ENCODE measurements around the gene PPP1R15A.
"Not testable (repeated sequence)": the region's sequence is repeated elsewhere in the genome, so short reads cannot be mapped to it uniquely, and the experiment has no call there.

The PPP1R15A gene

GRCh38 chr19:48859711-48860572, 12.3 kb upstream of the PPP1R15A start:
- DNase-seq (ENCODE audit: low spot score), result peak; percentile 24

GRCh38 chr19:48861313-48861712, 10.9 kb upstream of the PPP1R15A start:
- no peak for DNase-seq (ENCODE audit: low spot score)

DNA sequence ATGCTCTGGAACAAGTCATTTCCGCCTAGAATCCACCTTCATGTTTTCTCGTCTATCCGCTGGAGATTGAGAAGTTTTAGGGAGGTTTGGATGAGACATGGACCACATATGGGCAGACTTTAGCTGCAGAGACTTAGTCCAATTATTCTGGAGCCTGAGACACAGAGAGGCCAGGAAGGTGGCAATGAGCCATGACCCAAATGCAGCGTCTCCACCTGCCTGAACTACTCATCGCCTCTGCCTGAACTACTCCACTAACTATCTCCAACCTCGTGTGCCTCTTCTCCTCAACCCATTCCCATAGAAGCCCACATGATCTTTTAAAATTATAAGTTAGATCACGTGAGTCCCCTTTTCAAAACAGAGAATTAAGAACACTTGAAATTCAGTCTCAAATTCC, 9.4 kb upstream of the PPP1R15A start:
- no peak for DNase-seq (ENCODE audit: low spot score)

DNA sequence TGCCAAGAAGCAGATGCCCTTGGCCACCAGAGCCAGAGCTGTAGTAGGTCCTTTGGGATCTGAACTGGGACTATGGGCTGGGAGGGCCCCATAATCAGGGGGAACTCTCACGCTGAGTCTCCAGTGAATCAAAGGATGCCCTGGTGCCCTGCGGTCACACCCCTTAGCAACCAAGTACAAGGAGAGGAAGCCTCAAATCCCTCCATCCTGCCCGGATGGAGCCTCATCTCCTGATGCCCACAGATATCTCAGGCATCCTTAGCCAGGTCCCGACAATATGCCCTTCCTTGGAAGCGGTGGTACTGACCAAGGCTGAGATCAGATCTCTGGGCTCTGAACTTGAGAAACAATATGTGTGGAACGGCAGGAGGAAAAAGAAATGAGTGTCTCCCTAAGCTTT, 5.5 kb upstream of the PPP1R15A start:
- no peak for DNase-seq (ENCODE audit: low spot score)

- no peak for DNase-seq (ENCODE audit: low spot score)
Measured at GRCh38 chr19:48867123-48867745, 5.0 kb upstream of the PPP1R15A start.

DNA sequence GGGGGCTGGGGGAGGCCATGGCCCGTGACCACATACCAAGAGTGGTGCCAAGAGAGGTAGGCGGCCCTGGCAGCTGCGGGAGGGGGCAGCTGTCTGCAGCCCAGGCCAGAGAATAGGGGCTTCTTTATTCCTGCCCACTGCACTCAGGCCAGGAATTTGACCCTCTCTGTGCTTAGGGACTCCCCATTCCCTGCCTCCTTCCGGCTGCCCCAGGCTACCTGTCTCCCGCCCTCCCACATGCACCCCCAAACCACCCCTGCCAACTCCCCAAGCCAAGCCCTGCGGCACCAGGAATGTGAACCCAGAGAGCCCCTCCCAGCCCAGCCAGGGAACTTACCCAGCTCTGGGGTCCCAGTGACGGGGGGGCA, 4.5 kb upstream of the PPP1R15A start:
- DNase-seq (ENCODE audit: low spot score), result no peak

DNA sequence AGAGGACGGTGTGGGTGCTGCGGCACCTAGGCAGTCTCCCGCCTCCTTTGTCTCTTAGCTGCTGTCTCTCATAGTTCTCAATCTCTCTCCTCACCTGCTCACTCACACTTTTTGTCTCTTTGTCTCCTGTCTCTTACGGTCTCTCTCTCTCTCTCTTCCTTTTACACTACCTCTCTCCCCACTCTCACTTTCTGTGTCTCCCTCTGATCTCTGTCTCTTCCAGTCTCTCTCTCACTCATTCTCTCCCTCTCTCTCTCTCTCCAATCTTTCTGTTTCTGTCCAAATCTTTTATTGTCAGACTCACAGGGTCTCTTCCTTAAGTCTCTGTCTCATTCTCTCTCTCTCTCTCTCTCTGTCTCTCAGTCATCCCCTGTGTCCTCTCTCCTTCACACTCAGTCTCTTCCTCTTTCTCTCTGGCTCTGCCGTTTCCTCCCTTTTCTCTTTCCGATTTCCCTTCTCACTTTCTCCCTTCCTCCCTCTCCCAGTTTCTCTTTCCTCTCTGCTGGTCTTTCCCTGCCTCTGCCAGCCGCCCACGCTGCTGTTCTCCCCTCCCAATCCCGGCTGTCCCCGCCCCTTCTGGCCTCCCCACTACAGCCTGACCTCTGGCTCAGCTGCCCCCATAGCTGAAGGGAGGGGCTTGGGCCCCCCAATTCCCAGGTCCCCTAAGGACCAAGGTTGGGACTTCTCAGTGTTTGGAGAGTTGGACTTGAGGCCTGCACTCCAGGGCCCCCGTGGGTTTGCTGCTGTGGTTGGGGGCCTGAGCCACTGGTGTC, 3.9 kb upstream of the PPP1R15A start, which contains the start of gene PLEKHA4:
Gene PLEKHA4, minus strand, starts transcription at position 504 of the 773 bp plus-strand sequence. CDS start 997 bp downstream, outside the sequence.
- DNase-seq (ENCODE audit: low spot score), result no peak

GRCh38 chr19:48870048-48870447, 2.2 kb upstream of the PPP1R15A start:
- no peak for DNase-seq (ENCODE audit: low spot score)

- not testable (repeated sequence) for DNase-seq (ENCODE audit: low spot score)
Measured at GRCh38 chr19:48871471-48872181, 595 bp upstream of the PPP1R15A start.

DNA sequence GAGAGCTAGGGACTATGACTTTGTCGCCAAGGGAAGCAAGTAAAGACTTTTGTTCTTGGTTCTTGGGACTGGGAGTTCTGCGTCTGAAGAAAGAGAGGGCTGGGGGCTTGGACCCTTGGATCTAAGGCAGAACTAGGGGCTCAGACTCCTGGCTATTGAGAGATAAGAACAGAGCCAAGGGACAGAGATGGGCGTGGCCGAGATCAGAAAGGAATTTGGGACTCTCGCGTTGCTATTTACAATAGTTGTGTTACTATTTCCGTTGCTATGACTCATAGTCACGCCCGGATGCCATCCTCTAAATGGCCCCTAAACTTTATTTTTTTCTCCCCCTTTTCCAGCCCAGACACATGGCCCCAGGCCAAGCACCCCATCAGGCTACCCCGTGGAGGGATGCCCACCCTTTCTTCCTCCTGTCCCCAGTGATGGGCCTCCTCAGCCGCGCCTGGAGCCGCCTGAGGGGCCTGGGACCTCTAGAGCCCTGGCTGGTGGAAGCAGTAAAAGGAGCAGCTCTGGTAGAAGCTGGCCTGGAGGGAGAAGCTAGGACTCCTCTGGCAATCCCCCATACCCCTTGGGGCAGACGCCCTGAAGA, 759 bp downstream of the PPP1R15A start:
- peak; percentile 57 for DNase-seq (ENCODE audit: low spot score)

- DNase-seq (ENCODE audit: low spot score), result peak; percentile 20
Measured at GRCh38 chr19:48873476-48874302, 1.5 kb downstream of the PPP1R15A start.

- DNase-seq (ENCODE audit: low spot score), result no peak
Measured at GRCh38 chr19:48874303-48875135, 2.3 kb downstream of the PPP1R15A start.

GRCh38 chr19:48876043-48876981, 4.1 kb downstream of the PPP1R15A start:
- DNase-seq (ENCODE audit: low spot score), result not testable (repeated sequence)

DNA sequence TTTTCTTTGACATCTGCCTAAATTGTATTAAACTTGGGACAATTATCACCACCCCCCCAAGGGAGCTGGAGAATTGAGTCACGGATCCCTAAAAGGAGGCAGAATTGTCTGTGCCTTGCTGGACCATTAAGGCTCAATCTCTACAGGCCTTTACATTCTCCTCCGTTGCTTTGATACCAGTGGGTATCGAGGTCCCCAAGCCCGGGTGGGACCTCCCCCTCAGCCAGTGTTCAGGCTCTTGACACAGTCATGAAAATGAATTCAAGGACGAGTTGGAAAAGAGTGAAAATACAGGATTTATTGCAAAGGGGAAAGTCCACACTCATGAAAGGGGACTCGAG, 5.6 kb downstream of the PPP1R15A start:
- DNase-seq (ENCODE audit: low spot score), result no peak

DNA sequence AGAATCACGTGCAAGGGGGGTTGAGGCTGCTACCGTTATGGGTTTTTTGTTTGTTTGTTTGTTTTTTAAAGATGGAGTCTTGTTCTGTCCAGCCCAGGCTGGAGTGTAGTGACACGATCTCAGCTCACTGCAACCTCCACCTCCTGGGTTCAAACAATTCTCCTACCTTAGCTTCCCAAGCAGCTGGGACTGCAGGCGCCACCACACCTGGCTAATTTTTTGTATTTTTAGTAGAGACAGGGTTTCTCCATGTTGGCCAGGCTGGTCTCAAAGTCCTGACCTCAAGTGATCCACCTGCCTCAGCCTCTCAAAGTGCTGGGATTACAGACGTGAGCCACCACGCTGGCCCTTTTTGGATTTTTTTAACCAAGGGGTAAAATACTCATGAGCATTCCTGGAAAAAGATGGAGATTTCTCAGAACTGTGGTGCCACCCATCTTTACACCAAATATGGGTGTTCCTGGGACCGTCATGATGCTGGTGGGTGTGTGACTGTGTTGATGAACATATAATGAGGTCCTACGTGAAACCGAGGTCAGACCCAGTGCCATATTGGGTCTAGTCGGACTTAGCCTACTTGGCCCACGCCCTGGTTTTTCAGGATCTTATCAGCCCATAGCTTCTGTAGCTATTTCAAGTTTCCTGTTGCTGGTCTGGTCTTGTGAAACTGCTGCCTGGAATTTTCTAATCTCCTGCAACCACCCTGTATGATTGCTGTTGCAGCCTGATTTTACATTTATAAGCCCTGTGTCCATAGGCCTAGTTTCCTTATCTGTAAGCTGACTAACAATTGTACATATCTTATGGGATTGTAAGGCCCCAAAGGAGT, 6.2 kb downstream of the PPP1R15A start:
- DNase-seq (ENCODE audit: low spot score), result no peak

DNA sequence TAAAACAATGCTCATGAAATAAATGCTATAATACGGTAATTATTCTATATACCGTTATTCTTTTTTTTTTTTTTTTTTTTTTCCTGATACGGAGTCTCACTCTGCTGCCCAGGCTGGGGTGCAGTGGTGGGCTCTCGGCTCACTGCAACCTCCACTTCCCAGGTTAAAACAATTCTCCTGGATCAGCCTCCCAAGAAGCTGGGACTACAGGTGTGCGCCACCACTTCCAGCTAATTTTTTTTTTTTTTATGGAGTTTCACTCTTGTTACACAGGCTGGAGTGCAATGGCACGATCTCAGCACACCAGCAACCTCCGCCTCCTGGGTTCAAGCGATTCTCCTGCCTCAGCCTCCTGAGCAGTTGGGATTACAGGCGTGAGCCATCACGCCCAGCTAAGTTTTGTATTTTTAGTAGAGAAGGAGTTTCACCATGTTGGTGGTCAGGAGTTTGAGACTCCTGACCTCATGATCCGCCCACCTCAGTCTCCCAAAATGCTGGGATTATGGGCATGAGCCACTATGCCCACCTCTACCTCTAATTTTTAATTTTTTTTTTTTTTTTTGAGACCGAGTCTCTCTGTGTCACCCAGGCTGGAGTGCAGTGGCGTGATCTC, 6.9 kb downstream of the PPP1R15A start:
- no peak for DNase-seq (ENCODE audit: low spot score)

DNA sequence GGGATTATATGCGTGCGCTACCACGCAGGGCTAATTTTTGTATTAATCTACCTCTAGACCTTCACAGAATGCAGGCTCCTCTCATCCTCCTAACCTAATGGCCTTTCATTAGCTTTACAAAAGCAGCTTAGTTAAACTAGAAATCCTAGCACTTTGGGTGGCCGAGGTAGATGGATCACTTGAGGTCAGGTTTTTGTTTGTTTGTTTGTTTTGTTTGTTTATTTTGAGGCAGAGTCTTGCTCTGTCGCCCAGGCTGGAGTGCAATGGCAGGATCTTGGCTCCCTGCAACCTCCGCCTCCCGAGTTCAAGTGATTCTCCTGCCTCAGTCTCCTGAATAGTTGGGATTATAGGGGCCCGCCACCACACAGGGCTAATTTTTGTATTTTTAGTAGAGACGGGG, 7.5 kb downstream of the PPP1R15A start:
- not testable (repeated sequence) for DNase-seq (ENCODE audit: low spot score)

Measured in globus pallidus (tissue), 1 donor.